Coronary artery (tissue), 2 donors: ENCODE data around the gene UBA3.

Source experiments
- DNase-seq: peaks from one replicate; pipeline ENCODE4 v3.0.0-alpha.2; 2017; ENCODE audit warnings: low spot score
- H3K27ac ChIP-seq, 2 donors: fragments of 200-600 bp; sonication (generic); one replicate each; pipeline ENCODE4 v1.5.1; 2016 to 2019
- H3K4me3 ChIP-seq: fragments of 200-600 bp; sonication (generic); 2 replicates; pipeline ENCODE4 v1.5.1; 2016; ENCODE audit warnings: mild to moderate bottlenecking, moderate library complexity
- TF ChIP-seq, protein P1 (sequence below): fragments of 200-600 bp; sonication (generic); IDR thresholded peaks from one replicate; pipeline ENCODE4 v1.5.1; 2019; ENCODE audit warnings: antibody characterized with exemption

Gene UBA3

GRCh38 chr3:69080233-69080920 is at the start of gene UBA3:
UBA3 (minus strand) TSS chr3:69080365; CDS start chr3:69080353, 12 bp downstream.
- DNase-seq: peak; percentile 94
- TF ChIP-seq, protein P1, sequence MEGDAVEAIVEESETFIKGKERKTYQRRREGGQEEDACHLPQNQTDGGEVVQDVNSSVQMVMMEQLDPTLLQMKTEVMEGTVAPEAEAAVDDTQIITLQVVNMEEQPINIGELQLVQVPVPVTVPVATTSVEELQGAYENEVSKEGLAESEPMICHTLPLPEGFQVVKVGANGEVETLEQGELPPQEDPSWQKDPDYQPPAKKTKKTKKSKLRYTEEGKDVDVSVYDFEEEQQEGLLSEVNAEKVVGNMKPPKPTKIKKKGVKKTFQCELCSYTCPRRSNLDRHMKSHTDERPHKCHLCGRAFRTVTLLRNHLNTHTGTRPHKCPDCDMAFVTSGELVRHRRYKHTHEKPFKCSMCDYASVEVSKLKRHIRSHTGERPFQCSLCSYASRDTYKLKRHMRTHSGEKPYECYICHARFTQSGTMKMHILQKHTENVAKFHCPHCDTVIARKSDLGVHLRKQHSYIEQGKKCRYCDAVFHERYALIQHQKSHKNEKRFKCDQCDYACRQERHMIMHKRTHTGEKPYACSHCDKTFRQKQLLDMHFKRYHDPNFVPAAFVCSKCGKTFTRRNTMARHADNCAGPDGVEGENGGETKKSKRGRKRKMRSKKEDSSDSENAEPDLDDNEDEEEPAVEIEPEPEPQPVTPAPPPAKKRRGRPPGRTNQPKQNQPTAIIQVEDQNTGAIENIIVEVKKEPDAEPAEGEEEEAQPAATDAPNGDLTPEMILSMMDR: no peak
- peak within 1 kb of the TSS; percentile 93 for H3K4me3 ChIP-seq
- H3K27ac ChIP-seq: peak within 1 kb of the TSS; percentile 86 to 91

GRCh38 chr3:69129531-69129930 is 49.4 kb upstream of the UBA3 start:
- no peak for DNase-seq
- H3K27ac ChIP-seq: no peak overlapping the region
- TF ChIP-seq, protein P1: no peak
- no peak overlapping the region for H3K4me3 ChIP-seq

GRCh38 chr3:69128509-69128908 is 48.3 kb upstream of the UBA3 start:
- TF ChIP-seq, protein P1: no peak

DNA sequence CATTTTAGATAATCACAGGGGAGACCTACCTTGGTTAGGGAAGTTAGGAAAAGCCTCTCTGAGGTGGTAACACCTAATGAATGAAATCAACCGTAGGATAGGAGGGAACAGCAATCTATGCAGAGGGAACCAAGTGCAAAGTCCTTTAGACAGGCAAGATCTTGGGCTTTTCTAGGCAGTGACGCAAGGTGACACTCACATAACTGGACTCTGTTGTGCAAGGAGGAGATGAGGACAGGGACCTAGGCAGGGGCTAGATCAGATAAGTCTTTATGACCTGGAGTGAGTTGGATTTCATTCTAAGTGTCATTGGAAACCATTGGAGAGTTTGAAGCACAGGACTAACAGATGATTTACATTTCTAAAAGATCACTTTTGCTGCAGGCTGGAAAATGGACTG is 46.8 kb upstream of the UBA3 start:
- TF ChIP-seq, protein P1: no peak
- Histone ChIP-seq H3K4me3 (no peak overlapping the region), H3K27ac (no peak overlapping the region)
- no peak for DNase-seq

More at GRCh38 chr3:69128509-69128908, 48.3 kb upstream of the UBA3 start:
- H3K27ac ChIP-seq: no peak overlapping the region
- H3K4me3 ChIP-seq: no peak overlapping the region
- DNase-seq: no peak

DNA sequence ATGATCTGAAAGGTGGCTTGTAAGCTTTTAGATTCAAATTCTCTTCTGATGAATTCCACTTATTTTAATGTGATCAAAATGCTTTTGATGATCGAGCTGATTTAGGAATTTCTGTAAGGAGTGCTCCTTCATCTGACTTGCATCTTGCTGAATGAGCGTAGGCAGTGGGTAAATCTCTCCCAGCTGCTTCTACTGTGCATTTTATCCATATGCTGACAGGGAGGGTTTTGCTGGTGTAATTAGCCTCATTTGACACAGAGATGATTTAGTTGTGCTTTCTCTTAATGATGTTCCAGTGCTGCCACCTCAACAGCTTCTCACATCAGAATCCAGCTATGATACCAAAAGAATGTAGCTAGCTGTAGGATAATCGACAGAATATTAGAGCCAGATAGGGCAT is 46.1 kb upstream of the UBA3 start:
- TF ChIP-seq, protein P1: no peak
- Histone ChIP-seq H3K27ac (no peak overlapping the region), H3K4me3 (no peak overlapping the region)
- no peak for DNase-seq

DNA sequence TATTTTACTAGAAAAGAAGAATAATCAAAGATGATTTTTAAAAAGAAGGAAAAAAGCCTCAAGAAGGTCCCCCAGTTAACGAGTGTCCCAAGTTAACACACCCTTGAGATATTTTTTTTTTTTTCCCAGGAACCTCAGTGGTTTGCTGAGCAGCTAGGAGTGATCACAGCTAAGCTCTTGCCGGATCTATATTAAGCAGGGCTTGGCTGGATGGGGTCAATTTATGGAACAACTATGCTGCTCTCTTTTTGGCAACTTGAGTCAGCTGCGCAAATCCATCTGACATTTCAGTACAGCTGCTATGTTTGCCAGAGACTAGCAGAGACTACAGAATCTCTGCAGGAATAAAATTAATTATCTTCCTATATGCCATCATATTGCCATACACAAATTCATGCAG is 42.2 kb upstream of the UBA3 start, which contains the start of gene LMOD3:
LMOD3 (minus strand) TSS at position 193 of the 400 bp plus-strand sequence. CDS start 209 bp downstream, outside the sequence.
- TF ChIP-seq, protein P1: no peak
- Histone ChIP-seq H3K4me3 (peak within 1 kb of the TSS; percentile 22), H3K27ac (no peak within 1 kb of the TSS)
- no peak for DNase-seq

DNA sequence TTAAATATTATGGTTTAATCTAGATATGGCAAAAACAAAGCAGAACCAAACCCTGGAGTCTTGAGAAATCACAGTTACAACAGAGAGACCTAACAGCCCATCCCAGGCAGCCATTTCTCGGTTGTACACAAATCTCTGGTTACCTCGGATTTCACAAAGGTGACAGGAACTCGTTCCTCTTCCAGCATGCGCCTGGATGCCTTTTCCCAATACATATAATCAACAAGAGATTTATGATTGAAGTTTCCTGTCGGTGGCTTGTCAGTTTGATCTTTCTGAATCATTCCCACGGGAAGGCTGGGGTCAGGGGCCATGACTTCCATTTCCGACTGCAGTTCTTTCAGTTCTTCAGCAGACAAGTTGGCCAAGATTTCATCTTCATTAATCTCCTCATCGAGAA is 41.8 kb upstream of the UBA3 start:
- no peak for DNase-seq
- Histone ChIP-seq H3K4me3 (peak overlapping the region; percentile 22), H3K27ac (no peak overlapping the region)
- TF ChIP-seq, protein P1: no peak
